Astrocyte of the cerebellum (primary cell): ENCODE measurements around the gene CTBS.
"Not testable (repeated sequence)": the region's sequence is repeated elsewhere in the genome, so short reads cannot be mapped to it uniquely, and the experiment has no call there.

Source experiments
- DNase-seq: peaks from one replicate; pipeline ENCODE4 v3.0.0-alpha.2; 2011; ENCODE audit warnings: low read depth
- H3K4me3 ChIP-seq: 2 replicates; pipeline ENCODE4 v1.5.1; 2011; ENCODE audit warnings: mild to moderate bottlenecking, low read depth, low read length, moderate library complexity
- in situ Hi-C: cut with HindIII; loops from 2 replicates; pipeline ENCODE4 v1.10.0; 2017; ENCODE audit warnings: low sequenced_read_pairs
- TF ChIP-seq, protein P1 (sequence below): IDR thresholded peaks from 2 replicates; pipeline ENCODE4 v1.5.1; 2012; ENCODE audit warnings: low read length, low read depth, moderate library complexity, mild to moderate bottlenecking; ENCODE audit errors: missing control alignments

Gene CTBS

GRCh38 chr1:84597011-84597410 lies 22.8 kb upstream of the CTBS start:
- no peak overlapping the region for H3K4me3 ChIP-seq
- no peak for DNase-seq
- in situ Hi-C loops = no loop called here
- TF ChIP-seq, protein P1, sequence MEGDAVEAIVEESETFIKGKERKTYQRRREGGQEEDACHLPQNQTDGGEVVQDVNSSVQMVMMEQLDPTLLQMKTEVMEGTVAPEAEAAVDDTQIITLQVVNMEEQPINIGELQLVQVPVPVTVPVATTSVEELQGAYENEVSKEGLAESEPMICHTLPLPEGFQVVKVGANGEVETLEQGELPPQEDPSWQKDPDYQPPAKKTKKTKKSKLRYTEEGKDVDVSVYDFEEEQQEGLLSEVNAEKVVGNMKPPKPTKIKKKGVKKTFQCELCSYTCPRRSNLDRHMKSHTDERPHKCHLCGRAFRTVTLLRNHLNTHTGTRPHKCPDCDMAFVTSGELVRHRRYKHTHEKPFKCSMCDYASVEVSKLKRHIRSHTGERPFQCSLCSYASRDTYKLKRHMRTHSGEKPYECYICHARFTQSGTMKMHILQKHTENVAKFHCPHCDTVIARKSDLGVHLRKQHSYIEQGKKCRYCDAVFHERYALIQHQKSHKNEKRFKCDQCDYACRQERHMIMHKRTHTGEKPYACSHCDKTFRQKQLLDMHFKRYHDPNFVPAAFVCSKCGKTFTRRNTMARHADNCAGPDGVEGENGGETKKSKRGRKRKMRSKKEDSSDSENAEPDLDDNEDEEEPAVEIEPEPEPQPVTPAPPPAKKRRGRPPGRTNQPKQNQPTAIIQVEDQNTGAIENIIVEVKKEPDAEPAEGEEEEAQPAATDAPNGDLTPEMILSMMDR = no peak

DNA sequence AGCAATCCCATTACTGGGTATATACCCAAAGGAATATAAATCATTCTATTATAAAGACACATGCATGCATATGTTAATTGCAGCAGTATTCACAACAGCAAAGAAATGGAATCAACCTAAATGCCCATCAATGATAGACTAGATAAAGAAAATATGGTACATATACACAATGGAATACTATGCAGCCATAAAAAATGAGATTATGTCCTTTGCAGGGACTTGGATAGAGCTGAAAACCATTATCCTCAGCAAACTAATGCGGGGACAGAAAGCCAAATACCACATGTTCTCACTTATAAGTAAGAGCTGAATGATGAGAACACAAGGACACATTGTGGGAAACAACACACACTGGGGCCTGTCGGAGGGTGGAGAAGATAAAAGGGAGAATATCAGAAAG lies 20.7 kb upstream of the CTBS start:
- DNase-seq, H3K4me3 ChIP-seq, in situ Hi-C loops: not testable (repeated sequence)

DNA sequence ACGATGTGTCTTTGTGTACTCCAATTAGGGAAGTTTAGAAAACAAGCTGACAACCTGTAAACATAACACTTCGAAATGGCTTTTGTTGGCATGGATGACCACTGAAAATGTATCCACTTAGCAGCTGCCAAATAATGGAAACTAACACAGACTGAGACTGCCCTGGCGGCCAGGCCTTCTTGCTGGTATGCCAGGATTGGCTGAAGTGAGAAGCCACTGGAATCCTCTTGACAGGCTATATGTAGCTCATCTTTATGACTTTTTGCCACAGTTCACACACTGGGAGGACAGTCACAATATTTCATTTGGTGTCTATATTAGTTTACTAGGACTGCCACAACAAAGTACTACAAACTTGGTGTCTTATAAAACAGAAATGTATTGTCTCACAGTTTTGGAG lies 12.9 kb upstream of the CTBS start:
- no peak for DNase-seq
- in situ Hi-C loops = no loop called here
- H3K4me3 ChIP-seq = no peak overlapping the region
- TF ChIP-seq, protein P1 = no peak

GRCh38 chr1:84585803-84586202 lies 11.6 kb upstream of the CTBS start:
- no peak overlapping the region for H3K4me3 ChIP-seq
- in situ Hi-C loops = no loop called here
- TF ChIP-seq, protein P1 = no peak

GRCh38 chr1:84584126-84584525 lies 9.9 kb upstream of the CTBS start:
- in situ Hi-C loops = no loop called here
- no peak overlapping the region for H3K4me3 ChIP-seq
- no peak for DNase-seq
- TF ChIP-seq, protein P1 = no peak

More at GRCh38 chr1:84585803-84586202, 11.6 kb upstream of the CTBS start:
- no peak for DNase-seq

DNA sequence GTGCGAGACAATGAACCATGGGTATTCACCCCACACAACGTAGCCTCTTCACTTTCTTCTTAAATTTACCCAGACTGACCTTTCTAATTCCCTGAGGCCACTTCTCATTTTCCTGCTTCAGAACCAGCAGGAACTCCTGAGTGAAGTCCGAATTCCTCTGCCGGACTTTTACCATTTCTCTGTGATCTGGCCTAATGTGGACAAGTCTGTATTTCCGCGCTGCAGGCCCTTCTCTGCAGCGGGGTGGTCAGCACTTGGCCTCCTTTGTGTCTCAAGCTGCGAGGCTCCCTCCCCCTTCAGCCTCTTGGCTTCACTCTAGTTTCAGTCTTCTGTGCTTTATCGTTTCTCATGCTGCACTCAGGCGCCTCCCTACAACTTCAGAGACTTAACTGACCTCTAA lies 9.4 kb upstream of the CTBS start:
- no peak overlapping the region for H3K4me3 ChIP-seq
- in situ Hi-C loops = no loop called here

GRCh38 chr1:84582802-84583587 lies 8.8 kb upstream of the CTBS start:
- TF ChIP-seq, protein P1 = no peak
- DNase-seq = no peak
- in situ Hi-C loops = no loop called here
- H3K4me3 ChIP-seq = no peak overlapping the region

More for the DNA sequence above, 9.4 kb upstream of the CTBS start:
- no peak for DNase-seq
- TF ChIP-seq, protein P1 = no peak
